NB4 (cell line): ENCODE data around the gene SH3GL1.

Experiments
- CTCF ChIP-seq: IDR thresholded peaks from one replicate; pipeline ENCODE4 v1.5.1; 2012; ENCODE audit warnings: low read depth, low read length
- MAX ChIP-seq: IDR thresholded peaks from 2 replicates; pipeline ENCODE4 v1.6.1; 2011; ENCODE audit warnings: low read depth, low read length
- POLR2A ChIP-seq: IDR thresholded peaks from 2 replicates; pipeline ENCODE4 v1.6.1; 2011; ENCODE audit warnings: mild to moderate bottlenecking; ENCODE audit not compliant: insufficient read length; ENCODE audit errors: extremely low read depth

GRCh38 chr19:4423416-4424126 lies 23.2 kb upstream of the SH3GL1 start:
- TF ChIP-seq POLR2A (no peak), CTCF (no peak), MAX (no peak)
